ENCODE data around the gene GSX2. TPM values are rescaled to one million over a fixed set of nuclear protein-coding genes. Genes with fewer than 3 reads are reported as not detected.
A peak's percentile ranks its signal among the peaks of the same experiment; 100 is the strongest.

Gene GSX2
- total and polyA plus RNA-seq, 2 of the 4 experiments (the other 2 are of a cell fraction), result not detected

DNA sequence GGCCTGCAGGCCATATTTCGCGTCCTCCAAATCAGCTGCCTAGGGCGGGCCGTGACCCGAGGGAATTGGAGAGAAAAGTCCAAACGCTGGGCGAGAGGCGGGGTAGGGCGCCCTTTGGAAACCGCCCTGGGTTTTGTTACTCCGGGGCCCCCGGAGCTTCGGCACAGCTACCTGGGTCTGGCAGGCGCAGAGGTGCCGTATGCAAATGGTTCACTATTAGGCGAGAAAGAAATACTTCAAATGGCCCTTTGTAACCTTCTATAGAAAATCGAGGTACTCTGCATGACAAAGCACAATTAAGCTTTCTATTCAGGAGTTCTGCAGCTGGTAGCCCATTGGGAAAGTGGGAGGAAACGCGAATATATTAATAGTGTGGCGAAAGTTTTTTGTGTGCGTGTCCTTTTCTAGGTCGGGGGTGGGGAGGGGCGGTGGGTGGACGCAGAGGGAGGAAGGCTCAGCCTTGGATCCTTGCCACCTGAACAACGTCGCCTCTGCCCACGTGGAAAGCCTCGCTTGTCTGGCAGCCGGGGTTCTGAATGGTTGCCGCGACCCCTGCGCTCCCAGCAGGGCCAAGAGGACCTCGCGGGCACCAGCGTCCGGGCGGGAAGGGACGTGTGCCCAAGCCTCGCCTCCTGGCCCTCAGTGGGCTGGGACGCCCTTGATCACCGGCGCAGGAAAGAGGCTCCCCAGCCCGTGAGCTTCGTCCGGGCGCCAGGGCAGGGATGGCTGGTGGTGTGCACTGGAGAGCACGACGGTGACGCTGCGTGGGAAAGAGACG, 9.5 kb downstream of the GSX2 start:
- H2BK15ac ChIP-seq (ENCODE audit: low read depth, low read length), result no peak overlapping the region
- no peak overlapping the region for H3K18ac ChIP-seq (ENCODE audit: low read depth, low read length)
- in situ Hi-C loops (cut with MboI; ENCODE audit: low sequenced_read_pairs), result no loop called here
- WGBS, 2 experiments (ENCODE audit: extremely low coverage in 2 of 2, insufficient read length in 1 of 2), result 43% methylated on average over 15 of the region's 51 CpGs; no CpG with 5 or more reads in 1 of the 2 experiments
- POLR2A ChIA-PET (ENCODE audit: unreplicated experiment), result no interaction called here
- dilution Hi-C loops (cut with HindIII; ENCODE audit: low sequenced_read_pairs, unreplicated experiment), result no loop called here
- no peak overlapping the region for H3K56ac ChIP-seq (ENCODE audit: extremely low read depth, insufficient read depth, low read length)
- H2AFZ ChIP-seq (replicated peaks; ENCODE audit: low read length, poor library complexity), result peak overlapping the region; percentile 59
- no peak overlapping the region for H3K23ac ChIP-seq (ENCODE audit: low read depth, low read length)
- H3K36me3 ChIP-seq (ENCODE audit: control insufficient read depth, insufficient read depth, low read length), result no peaks in the 10 kb centered on the region
- no peaks in the 10 kb centered on the region for H3K79me1 ChIP-seq (ENCODE audit: low read depth in 1 of 2, low read length in 2 of 2)
- CTCF ChIA-PET, result no interaction called here
- no peak overlapping the region for H2BK5ac ChIP-seq (ENCODE audit: low read depth, low read length, poor library complexity, severe bottlenecking)
- ATAC-seq (ENCODE audit: low read depth) (no peak), DNase-seq (no peak)
- H3K4me3 ChIP-seq (ENCODE audit: insufficient read depth, low read depth, low read length), result no peak overlapping the region
- H3K9me3 ChIP-seq (ENCODE audit: control insufficient read depth, insufficient read depth, low read length), result no peaks in the 10 kb centered on the region
- intact Hi-C loops (cut with micrococcal nuclease), result no loop called here
- no peak overlapping the region for H2BK120ac ChIP-seq (ENCODE audit: low read depth, low read length)
- H4K91ac ChIP-seq (ENCODE audit: insufficient read depth, low read depth, low read length), result no peak overlapping the region
- no peaks in the 10 kb centered on the region for H3K4me1 ChIP-seq (ENCODE audit: control insufficient read depth, insufficient read depth, low read length)
- H3K9me1 ChIP-seq (ENCODE audit: insufficient read depth, low read length), result no peaks in the 10 kb centered on the region; the same call in 1 of the 2 replicates
- H3K4me2 ChIP-seq (ENCODE audit: low read depth, low read length), result no peak overlapping the region
- H4K5ac ChIP-seq (ENCODE audit: low read depth, low read length), result no peak overlapping the region
- BruUV-seq (replicated peaks), result no TSS peak
- H2AK5ac ChIP-seq (ENCODE audit: low read depth, low read length), result no peak overlapping the region
- no peak overlapping the region for H2AK9ac ChIP-seq (replicated peaks; ENCODE audit: low read depth, low read length, poor library complexity)
- H4K20me1 ChIP-seq (ENCODE audit: insufficient read depth, low read length), result no peaks in the 10 kb centered on the region
- H4K8ac ChIP-seq (ENCODE audit: low read depth in 2 of 2, low read length in 2 of 2), result no peak overlapping the region
- H3K9ac ChIP-seq (ENCODE audit: low read depth, low read length), result no peak overlapping the region
- TF ChIP-seq BHLHE40 (IDR thresholded peaks at IDR 0.05; ENCODE audit: low read depth, low read length) (no peak), MAFK (IDR thresholded peaks at IDR 0.05; ENCODE audit: low read depth, low read length) (no peak), RAD21 (IDR thresholded peaks at IDR 0.05; ENCODE audit: low read length) (no peak), CEBPB (IDR thresholded peaks at IDR 0.05; ENCODE audit: low read depth, low read length) (no peak), POLR2A (IDR thresholded peaks at IDR 0.05; ENCODE audit: low read depth, low read length) (no peak), MAZ (IDR thresholded peaks at IDR 0.05; ENCODE audit: borderline replicate concordance, low read depth, low read length) (no peak)
- TF ChIP-seq, protein P1, sequence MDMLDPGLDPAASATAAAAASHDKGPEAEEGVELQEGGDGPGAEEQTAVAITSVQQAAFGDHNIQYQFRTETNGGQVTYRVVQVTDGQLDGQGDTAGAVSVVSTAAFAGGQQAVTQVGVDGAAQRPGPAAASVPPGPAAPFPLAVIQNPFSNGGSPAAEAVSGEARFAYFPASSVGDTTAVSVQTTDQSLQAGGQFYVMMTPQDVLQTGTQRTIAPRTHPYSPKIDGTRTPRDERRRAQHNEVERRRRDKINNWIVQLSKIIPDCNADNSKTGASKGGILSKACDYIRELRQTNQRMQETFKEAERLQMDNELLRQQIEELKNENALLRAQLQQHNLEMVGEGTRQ (IDR thresholded peaks at IDR 0.05; ENCODE audit: low read depth, low read length), result no peak
- TF ChIP-seq, protein P2, sequence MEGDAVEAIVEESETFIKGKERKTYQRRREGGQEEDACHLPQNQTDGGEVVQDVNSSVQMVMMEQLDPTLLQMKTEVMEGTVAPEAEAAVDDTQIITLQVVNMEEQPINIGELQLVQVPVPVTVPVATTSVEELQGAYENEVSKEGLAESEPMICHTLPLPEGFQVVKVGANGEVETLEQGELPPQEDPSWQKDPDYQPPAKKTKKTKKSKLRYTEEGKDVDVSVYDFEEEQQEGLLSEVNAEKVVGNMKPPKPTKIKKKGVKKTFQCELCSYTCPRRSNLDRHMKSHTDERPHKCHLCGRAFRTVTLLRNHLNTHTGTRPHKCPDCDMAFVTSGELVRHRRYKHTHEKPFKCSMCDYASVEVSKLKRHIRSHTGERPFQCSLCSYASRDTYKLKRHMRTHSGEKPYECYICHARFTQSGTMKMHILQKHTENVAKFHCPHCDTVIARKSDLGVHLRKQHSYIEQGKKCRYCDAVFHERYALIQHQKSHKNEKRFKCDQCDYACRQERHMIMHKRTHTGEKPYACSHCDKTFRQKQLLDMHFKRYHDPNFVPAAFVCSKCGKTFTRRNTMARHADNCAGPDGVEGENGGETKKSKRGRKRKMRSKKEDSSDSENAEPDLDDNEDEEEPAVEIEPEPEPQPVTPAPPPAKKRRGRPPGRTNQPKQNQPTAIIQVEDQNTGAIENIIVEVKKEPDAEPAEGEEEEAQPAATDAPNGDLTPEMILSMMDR (conservative IDR thresholded peaks at IDR 0.05; ENCODE audit: low read depth, low read length), result no peak
- no peak overlapping the region for H3K14ac ChIP-seq (replicated peaks; ENCODE audit: low read depth, low read length)
- H3K27ac ChIP-seq (ENCODE audit: insufficient read depth, low read length), result no peak overlapping the region
- no peak overlapping the region for H3K4ac ChIP-seq (ENCODE audit: low read depth, low read length)
- H3K27me3 ChIP-seq (ENCODE audit: control insufficient read depth, insufficient read depth, low read length), result peaks cover 9% of the 10 kb centered on the region
- no peak overlapping the region for H2BK20ac ChIP-seq (ENCODE audit: low read depth, low read length)

Measured in IMR-90 (cell line).